Non-pigmented ciliary epithelial cell (primary cell): ENCODE measurements around the gene EVI5L.
"Not testable (repeated sequence)": the region's sequence is repeated elsewhere in the genome, so short reads cannot be mapped to it uniquely, and the experiment has no call there.

Source experiments
- DNase-seq: peaks from one replicate; pipeline ENCODE4 v3.0.0-alpha.2; 2010; ENCODE audit warnings: low read depth

The EVI5L gene

GRCh38 chr19:7846155-7846646, 16.2 kb downstream of the EVI5L start:
- DNase-seq, result no peak

- no peak for DNase-seq
These were observed 17.6 kb downstream of the EVI5L start for GRCh38 chr19:7847664-7848063.

- DNase-seq, result no peak
These were observed 18.9 kb downstream of the EVI5L start for GRCh38 chr19:7848779-7849457.

GRCh38 chr19:7849631-7849999, 19.6 kb downstream of the EVI5L start:
- no peak for DNase-seq

- DNase-seq, result no peak
These were observed 20.2 kb downstream of the EVI5L start for GRCh38 chr19:7850000-7850813.

GRCh38 chr19:7850945-7851622, 21.1 kb downstream of the EVI5L start:
- DNase-seq, result no peak

GRCh38 chr19:7851623-7852500, 21.8 kb downstream of the EVI5L start:
- no peak for DNase-seq

GRCh38 chr19:7852851-7853769, 23.1 kb downstream of the EVI5L start:
- DNase-seq, result no peak

- no peak for DNase-seq
These were observed 23.7 kb downstream of the EVI5L start for GRCh38 chr19:7853770-7854128.

GRCh38 chr19:7855426-7856108, 25.5 kb downstream of the EVI5L start:
- DNase-seq, result no peak

- no peak for DNase-seq
These were observed 26.1 kb downstream of the EVI5L start for GRCh38 chr19:7856109-7856591.

- no peak for DNase-seq
These were observed 27.0 kb downstream of the EVI5L start for GRCh38 chr19:7856679-7857663.

- DNase-seq, result no peak
These were observed 27.7 kb downstream of the EVI5L start for GRCh38 chr19:7857727-7858108.

GRCh38 chr19:7858109-7858770, 28.2 kb downstream of the EVI5L start:
- no peak for DNase-seq

- not testable (repeated sequence) for DNase-seq
These were observed 29.1 kb downstream of the EVI5L start for GRCh38 chr19:7859087-7859486.

GRCh38 chr19:7859831-7860713, 30.1 kb downstream of the EVI5L start:
- DNase-seq, result no peak
